Activated CD8-positive, alpha-beta memory T cell treated with anti-CD3 and anti-CD28 coated beads, Interleukin-2, amount 50 U/mL, for 24 hours (primary cell): Measurements from ENCODE around the gene BAIAP2.

ENCODE experiments used
- DNase-seq: peaks from one replicate; pipeline ENCODE4 v3.0.0-alpha.2; 2020; ENCODE audit errors: extremely low read depth

Gene BAIAP2, protein sequence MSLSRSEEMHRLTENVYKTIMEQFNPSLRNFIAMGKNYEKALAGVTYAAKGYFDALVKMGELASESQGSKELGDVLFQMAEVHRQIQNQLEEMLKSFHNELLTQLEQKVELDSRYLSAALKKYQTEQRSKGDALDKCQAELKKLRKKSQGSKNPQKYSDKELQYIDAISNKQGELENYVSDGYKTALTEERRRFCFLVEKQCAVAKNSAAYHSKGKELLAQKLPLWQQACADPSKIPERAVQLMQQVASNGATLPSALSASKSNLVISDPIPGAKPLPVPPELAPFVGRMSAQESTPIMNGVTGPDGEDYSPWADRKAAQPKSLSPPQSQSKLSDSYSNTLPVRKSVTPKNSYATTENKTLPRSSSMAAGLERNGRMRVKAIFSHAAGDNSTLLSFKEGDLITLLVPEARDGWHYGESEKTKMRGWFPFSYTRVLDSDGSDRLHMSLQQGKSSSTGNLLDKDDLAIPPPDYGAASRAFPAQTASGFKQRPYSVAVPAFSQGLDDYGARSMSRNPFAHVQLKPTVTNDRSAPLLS

DNA sequence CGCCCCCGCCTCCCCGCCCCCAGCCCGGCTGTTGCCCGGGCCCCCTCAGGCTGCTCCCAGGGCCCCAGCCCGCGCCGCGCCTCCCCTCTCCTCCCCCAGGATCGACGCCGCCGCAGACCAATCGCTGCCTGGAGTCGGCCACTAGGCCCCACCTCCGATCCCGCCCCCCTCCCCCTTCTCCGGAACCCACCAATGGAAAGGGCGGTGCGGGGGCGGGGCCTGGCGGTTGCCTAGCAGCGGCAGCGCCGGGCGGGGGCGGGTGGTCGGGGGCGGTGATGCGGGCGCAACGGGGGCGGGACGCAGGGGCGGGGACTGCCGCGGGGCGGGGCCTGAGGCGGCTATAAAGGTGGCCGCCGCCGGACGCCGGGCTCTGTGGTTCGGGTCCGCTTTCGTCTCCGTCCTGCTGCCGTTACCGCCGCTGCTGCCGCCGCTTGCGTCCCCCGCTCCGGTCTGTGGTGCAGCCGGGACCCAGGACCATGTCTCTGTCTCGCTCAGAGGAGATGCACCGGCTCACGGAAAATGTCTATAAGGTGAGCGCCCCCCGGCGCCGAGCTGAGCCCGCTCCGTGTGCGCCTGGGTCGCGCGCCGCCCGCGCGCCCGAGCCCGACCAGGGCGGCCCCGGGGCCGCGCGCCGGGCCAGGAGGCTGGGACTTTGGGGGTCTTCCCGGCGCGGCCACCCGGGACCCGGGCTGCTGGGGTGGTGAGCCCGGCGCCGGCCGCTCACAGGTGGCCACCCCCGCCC is at the start of gene BAIAP2:
Gene BAIAP2, plus strand, starts transcription at position 373 of the 742 bp plus-strand sequence. Its CDS starts 104 bp downstream, at position 477.
- peak; percentile 90 for DNase-seq

DNA sequence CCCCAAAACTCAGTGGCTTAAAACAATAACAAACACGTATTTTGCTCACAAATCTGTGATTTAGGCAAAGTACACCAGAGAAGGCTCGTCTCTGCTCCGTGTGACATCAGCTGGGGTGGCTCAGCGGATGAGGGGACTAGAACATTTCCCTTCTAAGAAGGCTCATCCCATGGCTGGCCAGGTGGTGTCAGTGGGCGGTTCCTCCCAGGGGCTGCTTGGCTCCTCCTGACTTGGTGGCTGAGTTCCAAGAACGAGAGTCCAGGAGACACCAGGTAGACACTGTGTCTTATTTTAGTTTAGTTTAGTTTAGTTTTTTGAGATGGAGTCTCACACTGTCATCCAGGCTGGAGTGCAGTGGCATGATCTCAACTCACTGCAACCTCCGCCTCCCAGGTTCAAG is 48.9 kb upstream of the BAIAP2 start:
- DNase-seq = no peak

DNA sequence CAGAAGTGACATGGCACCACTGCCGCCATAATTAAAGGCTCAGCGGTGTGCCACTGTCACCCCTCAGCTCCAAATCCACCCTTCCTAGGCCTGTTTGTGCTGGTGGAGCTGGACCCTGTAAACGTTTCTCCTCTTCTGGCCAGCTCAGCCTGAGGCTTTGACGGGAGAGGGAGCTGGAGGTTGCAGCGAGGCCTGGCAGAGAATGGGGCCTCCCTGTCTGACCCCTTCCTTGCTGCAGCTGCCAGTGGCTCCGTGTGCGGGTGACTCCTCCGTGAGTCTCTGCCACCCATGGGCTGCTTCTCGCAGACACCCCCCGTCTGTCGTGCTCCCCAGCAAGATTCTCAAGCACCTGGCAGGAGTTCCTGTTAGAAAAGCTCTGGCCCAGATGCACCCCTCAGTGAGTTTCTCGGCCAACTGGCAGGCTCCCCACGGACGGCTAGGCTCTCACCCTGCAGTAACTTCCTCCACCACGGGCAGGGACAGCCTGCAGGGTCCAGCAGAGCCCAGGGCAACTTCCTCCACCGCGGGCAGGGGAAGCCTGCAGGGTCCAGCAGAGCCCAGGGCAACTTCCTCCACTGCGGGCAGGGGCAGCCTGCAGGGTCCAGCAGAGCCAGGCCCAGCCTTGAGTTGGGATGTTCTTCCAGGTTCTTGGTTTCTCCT is 48.0 kb upstream of the BAIAP2 start:
- DNase-seq = no peak

DNA sequence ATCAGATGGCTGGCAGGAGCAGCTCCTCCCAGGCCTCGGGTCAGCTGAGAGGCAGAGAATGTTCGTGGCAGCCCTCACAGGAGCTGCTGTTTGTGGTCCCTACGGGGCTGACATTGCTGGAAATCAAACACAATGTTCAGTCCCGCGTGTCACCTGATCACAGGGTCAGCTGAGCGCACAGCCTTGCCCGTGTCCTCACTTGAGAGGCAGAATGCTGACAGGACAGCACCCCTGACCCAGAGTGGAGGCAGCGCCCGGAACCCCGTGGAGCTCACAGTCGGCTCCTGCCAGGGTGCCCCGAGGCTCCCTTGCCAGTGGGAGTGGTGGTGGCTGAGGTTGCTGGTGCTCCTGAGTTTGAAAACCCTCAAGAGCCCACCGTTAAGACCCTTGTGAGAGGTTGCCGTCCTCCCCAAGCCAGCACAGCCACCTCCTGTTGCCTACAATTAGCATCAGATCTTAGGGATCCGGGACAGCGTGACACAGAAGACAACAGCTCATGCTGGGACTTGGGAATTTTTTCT is 47.0 kb upstream of the BAIAP2 start:
- DNase-seq = no peak

DNA sequence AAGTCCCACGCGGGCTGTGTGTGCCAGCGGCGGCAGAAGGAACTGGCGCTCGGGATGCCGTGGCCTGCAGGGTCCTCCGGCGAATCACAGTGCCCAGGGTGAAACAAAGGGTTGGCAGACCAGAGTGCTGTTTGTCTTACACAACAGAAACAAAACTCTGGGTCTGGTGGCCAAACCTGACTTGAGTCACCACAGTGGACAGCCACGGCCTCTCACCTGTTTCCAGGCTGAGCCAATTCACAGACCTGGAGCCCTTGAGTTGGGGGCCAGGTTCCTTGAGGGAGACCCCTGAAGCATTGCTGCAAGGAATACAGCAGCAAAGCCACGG is 45.4 kb upstream of the BAIAP2 start:
- no peak for DNase-seq

DNA sequence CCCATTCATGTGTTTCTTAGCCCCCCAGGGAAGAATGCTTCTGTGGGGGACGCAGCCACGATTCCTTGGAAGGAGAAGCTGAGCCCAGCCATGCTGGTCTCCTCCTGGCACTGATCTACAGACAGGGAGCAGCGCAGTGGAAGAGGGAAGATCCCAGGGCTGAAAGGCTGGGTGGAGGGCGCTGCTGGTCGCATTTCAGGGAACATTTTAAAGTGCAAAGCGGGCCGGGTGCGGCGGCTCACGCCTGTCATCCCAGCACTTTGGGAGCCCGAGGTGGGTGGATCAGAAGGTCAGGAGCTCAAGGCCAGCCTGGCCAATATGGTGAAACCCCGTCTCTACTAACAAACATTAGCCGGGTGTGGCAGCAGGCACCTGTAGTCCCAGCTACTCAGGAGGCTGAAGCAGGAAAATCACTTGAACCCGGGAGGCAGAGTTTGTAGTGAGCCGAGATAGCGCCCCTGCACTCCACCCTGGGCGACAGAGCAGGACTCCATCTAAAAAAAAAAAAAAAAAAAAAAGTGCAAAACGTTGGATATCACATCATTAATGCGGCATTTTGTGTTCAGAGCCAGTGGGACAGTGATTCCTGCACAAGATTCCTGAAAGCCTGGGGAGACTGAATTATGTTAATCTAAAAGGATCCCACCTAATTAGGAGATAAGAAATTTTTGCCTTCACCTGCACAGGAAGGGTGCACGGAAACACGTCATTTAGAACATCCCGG is 43.9 kb upstream of the BAIAP2 start:
- DNase-seq = no peak

DNA sequence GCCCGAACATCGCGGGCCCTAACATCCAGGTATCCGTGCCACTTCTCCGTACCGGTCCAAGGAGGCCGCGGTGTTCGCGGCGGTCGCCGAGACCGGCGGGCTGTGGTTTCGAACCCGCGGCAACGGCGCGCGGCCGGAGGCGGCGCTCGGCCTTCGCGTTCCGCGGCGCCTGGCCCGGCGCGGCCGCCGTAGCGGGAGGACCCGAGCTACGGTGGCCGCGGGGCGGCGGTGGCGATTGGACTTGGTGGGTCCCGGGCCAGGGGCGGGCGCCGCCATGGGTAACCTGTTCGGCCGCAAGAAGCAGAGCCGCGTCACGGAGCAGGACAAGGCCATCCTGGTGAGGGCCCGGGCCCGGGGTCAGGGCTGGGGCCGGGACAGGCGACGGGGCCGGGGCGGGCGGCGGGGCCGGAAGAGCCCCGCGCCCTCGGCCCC is 43.3 kb upstream of the BAIAP2 start, which contains the start of gene CHMP6:
Gene CHMP6, plus strand, starts transcription at position 197 of the 432 bp plus-strand sequence. Its CDS starts 78 bp downstream, at position 275.
- DNase-seq = peak; percentile 20

DNA sequence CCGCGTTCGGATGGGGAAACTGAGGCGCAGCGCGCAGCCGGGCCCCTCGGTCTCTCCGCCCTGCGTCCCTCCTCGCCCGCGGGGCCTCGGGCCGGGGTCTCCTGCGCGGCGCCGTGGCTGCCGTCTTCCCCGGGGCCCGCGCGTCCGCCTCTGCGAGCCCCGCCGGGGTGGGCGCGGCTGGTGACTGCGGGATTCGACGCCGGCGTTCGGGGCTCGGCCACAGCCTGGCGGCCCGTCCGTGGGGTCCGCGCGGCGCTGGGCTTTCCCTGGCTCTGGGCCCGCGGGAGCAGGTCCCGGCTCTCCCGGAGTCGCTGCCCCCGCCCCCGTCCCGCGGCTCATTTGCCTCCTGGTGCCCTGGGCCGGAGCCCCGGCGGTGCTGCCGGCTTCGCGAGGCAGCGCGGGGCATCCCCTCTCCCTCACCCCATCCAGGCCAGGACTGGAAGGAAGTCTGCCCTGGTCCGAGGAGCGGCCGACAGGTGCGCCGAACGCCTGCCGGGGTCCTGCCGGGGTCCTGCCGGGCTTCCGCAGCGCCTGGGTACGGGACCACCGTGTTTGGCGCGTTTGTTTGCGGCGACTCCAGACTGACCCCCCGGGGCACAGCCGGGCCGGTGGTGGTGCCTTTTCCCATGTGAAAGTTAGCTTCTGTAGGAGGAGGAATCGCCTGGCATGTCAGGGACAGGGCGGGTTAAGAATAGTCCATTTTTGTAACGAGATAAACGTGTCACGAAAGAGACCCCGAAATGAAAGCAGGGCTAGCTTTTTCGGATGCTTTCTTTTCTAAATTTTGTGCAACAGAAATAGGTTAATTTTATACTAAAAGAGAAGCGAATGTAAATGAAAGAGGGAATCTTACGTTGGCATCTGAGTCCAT is 42.6 kb upstream of the BAIAP2 start:
- DNase-seq = no peak

DNA sequence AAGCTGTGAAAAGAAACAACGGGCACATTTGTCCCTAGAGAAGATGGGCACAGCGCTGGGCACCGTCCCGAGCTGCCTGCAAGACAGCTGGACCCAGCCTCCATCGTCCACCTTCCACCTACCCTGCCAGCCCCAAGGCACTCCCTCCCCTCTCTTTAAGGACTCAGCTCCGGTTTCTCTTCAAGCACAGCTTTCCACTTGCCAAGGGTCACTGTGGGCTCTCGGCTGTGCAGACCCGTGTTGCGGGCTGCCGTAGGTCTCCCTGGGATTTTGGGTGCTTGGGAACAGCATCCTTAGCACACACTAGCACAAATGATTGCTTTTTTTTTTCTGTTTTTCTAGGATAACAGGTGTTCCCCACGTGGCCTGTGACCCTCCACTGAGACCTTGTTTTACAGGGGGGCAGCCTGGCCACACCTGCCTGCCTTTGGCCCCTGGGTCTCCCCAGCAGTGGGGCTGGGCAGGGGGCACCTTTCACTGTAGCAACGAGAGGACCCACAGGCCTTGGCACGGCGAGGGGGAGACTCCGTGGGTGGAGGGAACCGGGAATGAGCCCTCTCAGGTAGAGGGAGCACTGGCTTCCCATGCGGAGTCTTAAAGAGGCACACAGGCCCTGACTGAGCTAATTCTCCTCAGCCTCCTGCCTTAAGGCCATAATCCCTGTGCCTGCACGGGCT is 41.9 kb upstream of the BAIAP2 start:
- no peak for DNase-seq

DNA sequence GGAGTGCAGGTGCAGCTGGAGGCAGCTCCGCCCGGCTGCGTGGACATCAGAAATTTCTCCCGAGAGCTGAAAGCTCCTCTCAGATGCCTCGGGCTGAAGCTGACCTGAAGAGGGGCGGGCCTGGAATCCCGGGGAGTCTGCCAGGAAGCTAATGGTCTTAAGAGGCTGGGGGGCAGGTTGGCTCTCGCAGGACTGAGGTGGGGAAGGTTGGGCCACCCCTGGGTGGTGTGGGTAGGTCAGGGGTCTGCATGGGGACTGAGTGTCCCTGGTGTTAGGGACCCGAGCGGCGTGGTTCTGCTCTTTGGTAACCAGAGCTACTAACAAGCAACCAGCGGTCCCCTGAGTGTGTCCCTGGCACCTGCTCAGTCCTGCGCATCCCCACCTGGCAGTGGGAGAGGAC is 39.8 kb upstream of the BAIAP2 start:
- DNase-seq = no peak

DNA sequence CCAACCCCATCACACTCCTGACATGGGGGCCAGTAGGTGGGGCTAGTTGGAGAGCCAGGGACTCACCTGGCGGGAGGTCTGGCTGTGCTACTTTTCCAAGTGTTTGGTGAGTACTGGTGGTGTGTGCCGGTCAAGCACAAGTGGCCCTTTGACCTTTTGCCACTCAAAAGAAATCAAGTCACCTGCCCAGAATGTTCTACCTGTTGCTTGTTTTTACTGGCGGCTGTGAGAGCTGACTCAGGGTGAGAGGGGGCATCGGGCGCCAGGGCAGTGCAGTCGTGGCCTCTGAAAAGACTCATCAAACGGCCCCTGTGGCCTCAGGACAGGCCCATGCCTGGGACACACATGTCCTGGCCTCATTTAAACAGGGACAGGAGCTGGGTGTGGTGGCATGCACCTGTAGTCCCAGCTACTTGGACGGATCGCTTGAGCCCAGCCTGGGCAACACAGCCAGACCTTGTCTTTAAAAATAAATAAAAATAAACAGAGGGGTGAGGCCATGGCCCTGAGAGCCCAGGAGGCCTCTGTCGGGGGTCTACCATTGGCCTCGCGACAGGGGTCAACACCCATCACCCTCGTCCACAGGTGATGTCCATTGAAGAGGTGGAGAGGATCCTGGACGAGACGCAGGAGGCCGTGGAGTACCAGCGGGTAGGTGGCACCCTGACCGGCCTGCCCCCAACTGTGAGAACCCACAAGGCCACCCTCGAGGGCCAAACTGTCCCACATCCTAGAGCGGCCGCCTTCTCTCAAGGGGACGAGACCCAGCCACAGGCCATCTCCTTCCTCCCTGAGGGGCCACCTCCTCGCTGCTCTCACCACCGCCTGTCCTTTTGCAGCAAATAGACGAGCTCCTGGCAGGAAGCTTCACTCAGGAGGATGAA is 38.3 kb upstream of the BAIAP2 start:
- DNase-seq = no peak

DNA sequence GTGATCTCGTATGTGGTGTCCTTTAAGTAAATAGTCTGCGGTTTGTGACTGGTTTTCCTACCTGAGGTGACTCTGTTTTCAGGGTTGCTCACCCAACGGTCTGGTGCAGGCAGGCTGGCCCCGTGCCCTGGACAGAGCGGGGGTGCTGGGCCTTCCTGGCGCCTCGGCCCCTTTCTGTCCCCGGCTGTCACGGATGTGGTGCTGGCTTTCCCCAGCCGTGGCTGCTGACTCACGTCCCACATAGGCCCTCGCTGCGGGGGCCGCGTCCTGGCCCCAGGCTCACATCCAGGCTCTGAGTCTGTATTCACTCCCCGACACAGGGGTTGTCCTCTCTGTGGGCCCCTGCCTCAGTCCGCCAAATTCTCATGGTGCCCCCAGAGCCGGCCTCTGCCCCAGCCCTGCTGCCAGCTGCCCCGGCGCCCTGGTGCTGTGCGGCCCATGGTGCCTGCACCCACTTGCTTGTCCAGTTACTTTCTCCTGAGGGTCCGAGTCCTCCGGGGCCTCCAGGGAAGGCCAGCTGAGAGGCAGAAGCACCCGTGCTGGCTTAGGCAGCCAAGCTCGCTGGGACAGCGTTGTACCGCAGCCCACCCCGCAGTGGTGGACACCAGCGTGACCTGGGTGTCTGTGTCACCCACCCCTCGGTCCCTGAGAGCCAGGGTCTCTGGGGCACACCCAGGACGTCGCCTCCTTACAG is 37.4 kb upstream of the BAIAP2 start:
- no peak for DNase-seq

DNA sequence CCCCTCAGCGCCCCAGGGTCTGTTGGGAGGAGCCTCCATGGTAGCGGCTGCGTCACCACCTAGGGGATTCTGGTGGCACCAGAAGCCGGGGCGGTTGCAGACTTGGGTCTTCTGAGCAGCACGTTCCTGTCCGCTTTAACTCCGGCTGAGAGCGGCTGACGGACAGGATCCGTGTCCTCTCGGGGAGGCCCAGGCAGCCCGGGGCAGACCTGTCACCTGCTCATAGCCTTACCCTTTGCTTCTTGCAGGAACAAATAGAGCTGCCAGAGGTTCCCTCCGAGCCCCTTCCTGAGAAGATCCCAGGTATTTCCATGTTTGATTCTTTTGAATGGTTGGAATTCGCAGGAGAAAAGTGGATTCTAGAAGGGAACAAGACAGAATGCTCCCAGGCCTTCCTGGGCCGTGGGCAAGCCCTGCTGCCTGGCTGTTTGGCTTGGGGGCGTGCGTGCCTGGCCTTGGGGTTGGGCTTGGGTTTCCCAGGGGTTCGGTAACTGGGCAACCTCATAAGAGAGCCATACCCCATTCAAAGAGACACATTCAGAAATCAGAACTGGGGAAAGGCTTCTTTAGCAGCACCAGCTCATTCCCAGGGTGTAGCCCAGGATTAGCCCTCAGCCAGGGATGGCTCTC is 36.7 kb upstream of the BAIAP2 start:
- DNase-seq = no peak

DNA sequence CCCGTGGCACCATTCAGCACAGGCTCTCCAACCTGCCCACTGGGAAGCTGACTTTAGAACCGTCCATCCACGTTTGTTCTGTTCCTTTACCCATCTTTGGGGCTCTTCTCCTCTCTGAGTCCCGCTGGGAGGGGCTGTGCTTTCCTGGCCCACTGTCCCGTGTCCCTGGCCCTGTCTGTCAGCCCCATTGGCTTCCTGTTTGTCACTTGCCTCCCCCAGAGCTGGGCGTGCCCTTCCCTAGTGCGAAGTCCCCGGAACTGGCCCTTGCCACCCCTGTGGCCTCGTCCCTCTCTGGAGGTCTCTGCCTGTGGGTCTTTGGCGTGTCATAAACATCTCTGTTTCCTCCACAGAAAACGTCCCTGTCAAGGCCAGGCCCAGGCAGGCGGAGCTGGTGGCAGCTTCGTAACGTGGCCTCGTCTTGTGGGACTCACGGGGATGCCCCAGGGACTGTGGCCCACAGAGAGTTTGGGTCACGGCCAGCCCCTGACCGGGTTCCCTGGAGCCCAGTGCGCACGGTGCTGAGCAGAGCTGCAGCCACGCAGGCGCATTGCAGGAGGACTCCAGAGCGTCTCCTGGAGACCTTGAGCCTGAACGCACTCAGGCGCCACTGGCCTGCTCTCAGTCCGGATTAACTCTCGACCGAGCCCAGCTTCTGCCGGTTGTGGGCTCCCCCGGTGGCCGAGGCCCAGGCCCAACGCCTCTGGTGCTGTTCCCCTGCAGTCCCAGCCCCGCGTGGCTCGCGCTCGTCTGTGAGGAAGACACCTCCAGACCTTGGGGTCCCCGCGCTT is 36.0 kb upstream of the BAIAP2 start:
- no peak for DNase-seq

DNA sequence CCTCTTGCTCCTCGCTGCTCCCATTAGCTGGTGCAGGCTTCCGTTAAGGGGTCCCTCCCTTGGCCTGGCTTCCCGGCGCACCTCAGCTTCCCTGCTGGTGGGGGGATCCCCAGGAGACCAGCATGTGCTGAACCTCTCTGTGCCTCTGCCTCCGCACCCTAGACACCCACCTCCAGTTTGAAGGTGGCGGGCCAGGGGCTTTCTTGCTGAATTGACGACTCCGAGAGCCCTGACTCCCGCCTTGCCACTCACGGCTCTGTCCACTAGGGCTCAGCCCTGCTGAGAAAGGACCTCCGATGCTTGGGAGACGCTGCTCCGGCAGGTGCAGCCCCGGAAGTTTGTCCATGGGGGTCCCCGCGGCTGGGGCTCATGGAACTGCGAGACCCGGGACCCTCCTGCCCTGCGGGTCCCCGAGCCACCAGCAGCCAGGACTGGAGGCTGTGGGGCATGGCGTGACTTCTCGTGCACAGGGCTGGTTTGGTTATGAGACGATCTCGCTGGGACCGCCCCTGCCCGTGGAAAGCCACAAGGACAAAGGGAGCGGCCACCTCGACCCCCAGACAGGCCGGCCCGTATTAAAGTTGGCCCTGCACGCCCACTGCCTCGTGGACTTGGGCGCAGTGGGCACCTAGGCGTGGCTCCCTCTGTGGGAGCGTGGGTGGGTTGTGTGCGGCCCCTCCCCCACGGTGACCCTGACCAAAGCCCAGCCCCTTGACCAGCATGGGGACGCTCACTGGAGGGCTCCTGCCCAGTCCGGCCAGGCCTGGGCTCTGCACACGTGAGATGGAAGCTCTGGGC is 35.2 kb upstream of the BAIAP2 start:
- DNase-seq = no peak

DNA sequence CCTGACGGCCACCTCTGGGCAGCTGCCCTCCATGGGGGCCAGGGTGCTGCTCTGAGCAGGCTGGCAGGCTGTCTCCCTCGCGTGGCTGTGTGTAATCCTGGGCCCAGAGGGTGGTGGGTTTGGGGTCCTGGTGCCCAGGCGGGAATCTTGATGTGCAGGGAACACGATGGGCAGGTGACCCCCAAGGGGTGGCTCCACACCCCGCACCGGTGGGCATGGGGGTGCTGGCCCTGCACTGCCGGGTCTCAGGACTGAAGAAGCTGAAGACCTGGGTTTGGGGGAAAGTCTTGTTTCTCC is 34.7 kb upstream of the BAIAP2 start:
- no peak for DNase-seq
